Loucy (cell line): ENCODE measurements around the gene HSPA9.

ENCODE experiments used
- EZH2phosphoT487 ChIP-seq: fragments of 200-600 bp; IDR thresholded peaks from 2 replicates; pipeline ENCODE4 v1.6.1; 2018; ENCODE audit warnings: antibody characterized with exemption, mild to moderate bottlenecking, moderate library complexity, borderline replicate concordance
- TF ChIP-seq, protein P1 (sequence below): fragments of 200-600 bp; sonication (generic); conservative IDR thresholded peaks from 2 replicates; pipeline ENCODE4 v1.5.1; 2014; ENCODE audit warnings: mild to moderate bottlenecking, antibody characterized with exemption, low read length

- TF ChIP-seq, protein P1, sequence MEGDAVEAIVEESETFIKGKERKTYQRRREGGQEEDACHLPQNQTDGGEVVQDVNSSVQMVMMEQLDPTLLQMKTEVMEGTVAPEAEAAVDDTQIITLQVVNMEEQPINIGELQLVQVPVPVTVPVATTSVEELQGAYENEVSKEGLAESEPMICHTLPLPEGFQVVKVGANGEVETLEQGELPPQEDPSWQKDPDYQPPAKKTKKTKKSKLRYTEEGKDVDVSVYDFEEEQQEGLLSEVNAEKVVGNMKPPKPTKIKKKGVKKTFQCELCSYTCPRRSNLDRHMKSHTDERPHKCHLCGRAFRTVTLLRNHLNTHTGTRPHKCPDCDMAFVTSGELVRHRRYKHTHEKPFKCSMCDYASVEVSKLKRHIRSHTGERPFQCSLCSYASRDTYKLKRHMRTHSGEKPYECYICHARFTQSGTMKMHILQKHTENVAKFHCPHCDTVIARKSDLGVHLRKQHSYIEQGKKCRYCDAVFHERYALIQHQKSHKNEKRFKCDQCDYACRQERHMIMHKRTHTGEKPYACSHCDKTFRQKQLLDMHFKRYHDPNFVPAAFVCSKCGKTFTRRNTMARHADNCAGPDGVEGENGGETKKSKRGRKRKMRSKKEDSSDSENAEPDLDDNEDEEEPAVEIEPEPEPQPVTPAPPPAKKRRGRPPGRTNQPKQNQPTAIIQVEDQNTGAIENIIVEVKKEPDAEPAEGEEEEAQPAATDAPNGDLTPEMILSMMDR: no peak
- no peak for TF ChIP-seq EZH2phosphoT487
Observed at GRCh38 chr5:138580001-138580400, 4.8 kb upstream of the HSPA9 start.
